ENCODE data around the gene TSPY8. TPM values are rescaled to one million over a fixed set of nuclear protein-coding genes. Genes with fewer than 3 reads are reported as not detected.
"Not testable (repeated sequence)": the region's sequence is repeated elsewhere in the genome, so short reads cannot be mapped to it uniquely, and the experiment has no call there.

TSPY8 gene, protein sequence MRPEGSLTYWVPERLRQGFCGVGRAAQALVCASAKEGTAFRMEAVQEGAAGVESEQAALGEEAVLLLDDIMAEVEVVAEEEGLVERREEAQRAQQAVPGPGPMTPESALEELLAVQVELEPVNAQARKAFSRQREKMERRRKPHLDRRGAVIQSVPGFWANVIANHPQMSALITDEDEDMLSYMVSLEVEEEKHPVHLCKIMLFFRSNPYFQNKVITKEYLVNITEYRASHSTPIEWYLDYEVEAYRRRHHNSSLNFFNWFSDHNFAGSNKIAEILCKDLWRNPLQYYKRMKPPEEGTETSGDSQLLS
- not detected for total RNA-seq

DNA sequence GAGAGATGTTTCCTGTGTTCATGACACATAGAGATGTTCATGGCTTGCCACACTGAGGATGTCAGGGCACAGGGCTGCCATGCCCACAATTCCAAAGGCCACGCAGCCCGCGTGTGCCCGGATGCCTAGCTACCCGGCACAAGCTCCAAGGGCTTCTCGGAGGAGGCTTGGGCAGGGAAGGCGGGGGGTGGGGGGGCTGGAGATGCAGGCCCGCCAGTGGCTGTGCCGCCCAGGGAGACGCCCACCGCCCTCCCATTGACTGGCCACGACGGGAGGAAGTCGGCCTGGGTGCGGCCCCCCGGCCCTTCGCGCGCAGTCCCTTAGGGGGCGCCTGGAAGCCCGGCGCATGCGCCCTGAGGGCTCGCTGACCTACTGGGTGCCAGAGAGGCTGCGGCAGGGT, at the start of gene TSPY8:
TSS of gene TSPY8 (plus strand) at position 301 of the 400 bp plus-strand sequence. CDS start at position 347, 46 bp downstream.
- H3K4me3 ChIP-seq (ENCODE audit: low read depth, poor library complexity, severe bottlenecking); DNase-seq (ENCODE audit: low spot score in 2 of 2); intact Hi-C loops (cut with DNase I; ENCODE audit: low total_unique reads): not testable (repeated sequence)
- WGBS, 2 donors: no CpG with 5 or more reads among the region's 25 CpGs

GRCh38 chrY:9320996-9321395, 36.6 kb upstream of the TSPY8 start:
- 68% methylated on average over 7 of the region's 7 CpGs; no CpG with 5 or more reads in 1 of the 2 donors for WGBS, 2 donors
- intact Hi-C loops (cut with DNase I; ENCODE audit: low total_unique reads): no loop called here
- no peak for DNase-seq (ENCODE audit: low spot score in 2 of 2)
- H3K4me3 ChIP-seq (ENCODE audit: low read depth, poor library complexity, severe bottlenecking): no peak overlapping the region
- TF ChIP-seq POLR2A (IDR thresholded peaks at IDR 0.05) (no peak), CTCF (IDR thresholded peaks at IDR 0.05) (no peak)

DNA sequence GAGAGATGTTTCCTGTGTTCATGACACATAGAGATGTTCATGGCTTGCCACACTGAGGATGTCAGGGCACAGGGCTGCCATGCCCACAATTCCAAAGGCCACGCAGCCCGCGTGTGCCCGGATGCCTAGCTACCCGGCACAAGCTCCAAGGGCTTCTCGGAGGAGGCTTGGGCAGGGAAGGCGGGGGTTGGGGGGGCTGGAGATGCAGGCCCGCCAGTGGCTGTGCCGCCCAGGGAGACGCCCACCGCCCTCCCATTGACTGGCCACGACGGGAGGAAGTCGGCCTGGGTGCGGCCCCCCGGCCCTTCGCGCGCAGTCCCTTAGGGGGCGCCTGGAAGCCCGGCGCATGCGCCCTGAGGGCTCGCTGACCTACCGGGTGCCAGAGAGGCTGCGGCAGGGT, 20.4 kb upstream of the TSPY8 start, which contains the start of gene TSPY4:
TSS of gene TSPY4 (plus strand) at position 301 of the 400 bp plus-strand sequence. CDS start at position 347, 46 bp downstream.
- intact Hi-C loops (cut with DNase I; ENCODE audit: low total_unique reads); DNase-seq (ENCODE audit: low spot score in 2 of 2): not testable (repeated sequence)
- 100% methylated on average over 5 of the region's 26 CpGs; no CpG with 5 or more reads in 1 of the 2 donors for WGBS, 2 donors

DNA sequence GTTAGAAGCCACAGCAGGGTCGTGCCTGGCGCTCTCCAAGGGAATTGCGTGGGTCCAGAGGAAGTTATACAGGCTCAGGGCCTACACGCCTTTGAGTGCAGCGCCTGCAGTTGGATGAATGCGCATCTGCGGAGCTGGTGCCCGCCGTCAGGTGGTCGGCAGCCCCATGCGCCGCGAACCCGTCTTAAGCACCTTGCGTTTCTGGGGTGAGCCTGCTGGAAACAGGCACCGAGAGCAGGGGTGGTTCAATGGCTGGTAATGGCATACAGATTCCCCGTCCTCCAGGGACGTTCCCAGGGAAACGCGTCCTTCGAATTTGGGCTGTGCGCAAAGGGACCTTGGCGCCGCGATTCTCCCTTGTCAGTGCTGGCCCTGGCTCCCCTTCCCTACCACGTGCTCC, 38.9 kb downstream of the TSPY8 start:
- 97% methylated on average over 11 of the region's 26 CpGs; no CpG with 5 or more reads in 1 of the 2 donors for WGBS, 2 donors
- H3K4me3 ChIP-seq (ENCODE audit: low read depth, poor library complexity, severe bottlenecking); intact Hi-C loops (cut with DNase I; ENCODE audit: low total_unique reads); DNase-seq (ENCODE audit: low spot score in 2 of 2): not testable (repeated sequence)

More for the DNA sequence above, 20.4 kb upstream of the TSPY8 start, which contains the start of gene TSPY4:
- H3K4me3 ChIP-seq (ENCODE audit: low read depth, poor library complexity, severe bottlenecking): not testable (repeated sequence)

DNA sequence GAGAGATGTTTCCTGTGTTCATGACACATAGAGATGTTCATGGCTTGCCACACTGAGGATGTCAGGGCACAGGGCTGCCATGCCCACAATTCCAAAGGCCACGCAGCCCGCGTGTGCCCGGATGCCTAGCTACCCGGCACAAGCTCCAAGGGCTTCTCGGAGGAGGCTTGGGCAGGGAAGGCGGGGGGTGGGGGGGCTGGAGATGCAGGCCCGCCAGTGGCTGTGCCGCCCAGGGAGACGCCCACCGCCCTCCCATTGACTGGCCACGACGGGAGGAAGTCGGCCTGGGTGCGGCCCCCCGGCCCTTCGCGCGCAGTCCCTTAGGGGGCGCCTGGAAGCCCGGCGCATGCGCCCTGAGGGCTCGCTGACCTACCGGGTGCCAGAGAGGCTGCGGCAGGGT, 40.5 kb downstream of the TSPY8 start, which contains the start of gene TSPY3:
TSS of gene TSPY3 (plus strand) at position 301 of the 400 bp plus-strand sequence. CDS start at position 347, 46 bp downstream.
- intact Hi-C loops (cut with DNase I; ENCODE audit: low total_unique reads); H3K4me3 ChIP-seq (ENCODE audit: low read depth, poor library complexity, severe bottlenecking); DNase-seq (ENCODE audit: low spot score in 2 of 2): not testable (repeated sequence)
- WGBS, 2 donors: no CpG with 5 or more reads among the region's 26 CpGs

Other genes starting within 250 kb of the TSPY8 start
- not detected for gene TSPY4, start 20.3 kb upstream of the TSPY8 start, total RNA-seq
- gene TSPY3, start 40.6 kb downstream of the TSPY8 start, total RNA-seq: not detected
- gene TSPY1, start 109.2 kb downstream of the TSPY8 start, total RNA-seq: not detected
- not detected for gene TSPY9, start 129.5 kb downstream of the TSPY8 start, total RNA-seq
- gene TSPY10, start 170.1 kb downstream of the TSPY8 start, total RNA-seq: not detected

Measured in lower leg skin (tissue), 4 donors.